HepG2 (cell line): ENCODE data around the gene BSG. TPM values are rescaled to one million over a fixed set of nuclear protein-coding genes. Genes with fewer than 3 reads are reported as not detected.
A peak's percentile ranks its signal among the peaks of the same experiment; 100 is the strongest.

Experiments used
- ARID3A ChIP-seq: IDR thresholded peaks from 2 replicates; pipeline ENCODE4 v1.6.1; 2012; ENCODE audit warnings: low read depth, low read length, improper control_type of control experiment
- ATAD3A ChIP-seq: sonication (generic); formaldehyde crosslinking; IDR thresholded peaks from 2 replicates; pipeline ENCODE4 v1.4.0; 2020; ENCODE audit warnings: missing genetic modification reagents
- DBP ChIP-seq: sonication (generic); formaldehyde crosslinking; IDR thresholded peaks from 2 replicates; pipeline ENCODE4 v1.4.0; 2020; ENCODE audit warnings: missing genetic modification reagents; ENCODE audit errors: not compliant biosample characterization
- DNMT3B ChIP-seq: conservative IDR thresholded peaks from 2 replicates; pipeline ENCODE4 v1.6.1; 2016; ENCODE audit warnings: missing biosample characterization, control low read depth
- ELF1 ChIP-seq: sonication (generic); formaldehyde crosslinking; IDR thresholded peaks from 2 replicates; pipeline ENCODE4 v1.4.0; 2020; ENCODE audit warnings: missing genetic modification reagents
- EP300 ChIP-seq, 3 experiments: sonication (generic) in 1 of 3; formaldehyde crosslinking in 1 of 3; IDR thresholded peaks; 2 replicates each; pipeline versions ENCODE4 v1.5.1 to v1.6.1; 2011 to 2020; ENCODE audit warnings: low read depth in 2 of 3, low read length in 2 of 3, borderline replicate concordance in 1 of 3, improper control_type of control experiment in 1 of 3, mild to moderate bottlenecking in 1 of 3, missing genetic modification reagents in 1 of 3, moderate library complexity in 1 of 3
- GPBP1L1 ChIP-seq: sonication (generic); formaldehyde crosslinking; IDR thresholded peaks from 2 replicates; pipeline ENCODE4 v1.5.0; 2020; ENCODE audit warnings: mild to moderate bottlenecking, missing genetic modification reagents
- ISL2 ChIP-seq: sonication (generic); formaldehyde crosslinking; IDR thresholded peaks from 2 replicates; pipeline ENCODE4 v1.5.0; 2020; ENCODE audit warnings: missing genetic modification reagents
- POGK ChIP-seq: sonication (generic); formaldehyde crosslinking; conservative IDR thresholded peaks from 2 replicates; pipeline ENCODE4 v1.8.0; 2022; ENCODE audit warnings: mild to moderate bottlenecking, moderate library complexity, missing genetic modification reagents
- SUZ12 ChIP-seq: fragments of 150-350 bp; IDR thresholded peaks from 2 replicates; pipeline ENCODE4 v1.6.1; 2014; ENCODE audit warnings: low read depth, low read length
- THAP11 ChIP-seq: IDR thresholded peaks from 2 replicates; pipeline ENCODE4 v1.6.1; 2016; ENCODE audit warnings: missing biosample characterization, missing genetic modification reagents
- ZBTB21 ChIP-seq: sonication (generic); formaldehyde crosslinking; IDR thresholded peaks from 2 replicates; pipeline ENCODE4 v1.4.0; 2020; ENCODE audit warnings: missing genetic modification reagents
- ZBTB33 ChIP-seq: sonication (generic); formaldehyde crosslinking; IDR thresholded peaks from 2 replicates; pipeline ENCODE4 v1.4.0; 2020; ENCODE audit warnings: missing genetic modification reagents
- ZNF136 ChIP-seq: sonication (generic); formaldehyde crosslinking; IDR thresholded peaks from 2 replicates; pipeline ENCODE4 v1.8.1; 2022; ENCODE audit warnings: low read depth, mild to moderate bottlenecking, moderate library complexity, missing genetic modification reagents
- ZNF232 ChIP-seq: sonication (generic); formaldehyde crosslinking; IDR thresholded peaks from 2 replicates; pipeline ENCODE4 v1.4.0; 2020; ENCODE audit warnings: missing genetic modification reagents, borderline replicate concordance
- ZNF292 ChIP-seq: sonication (generic); formaldehyde crosslinking; IDR thresholded peaks from 2 replicates; pipeline ENCODE4 v1.8.1; 2022; ENCODE audit warnings: mild to moderate bottlenecking, low read depth, missing genetic modification reagents, borderline replicate concordance
- ZNF333 ChIP-seq: sonication (generic); formaldehyde crosslinking; IDR thresholded peaks from 2 replicates; pipeline ENCODE4 v1.4.0; 2020; ENCODE audit warnings: mild to moderate bottlenecking, missing genetic modification reagents, borderline replicate concordance
- ZNF567 ChIP-seq: sonication (generic); formaldehyde crosslinking; IDR thresholded peaks from 2 replicates; pipeline ENCODE4 v1.8.1; 2023; ENCODE audit warnings: mild to moderate bottlenecking, missing genetic modification reagents, borderline replicate concordance
- ZNF598 ChIP-seq: sonication (generic); formaldehyde crosslinking; IDR thresholded peaks from 2 replicates; pipeline ENCODE4 v1.5.1; 2020; ENCODE audit warnings: mild to moderate bottlenecking, missing genetic modification reagents, borderline replicate concordance
- ZNF704 ChIP-seq: sonication (generic); formaldehyde crosslinking; IDR thresholded peaks from 2 replicates; pipeline ENCODE4 v1.8.1; 2023; ENCODE audit warnings: mild to moderate bottlenecking, inconsistent platforms, moderate library complexity, missing genetic modification reagents, borderline replicate concordance
- polyA plus RNA-seq, 8 experiments: library from polyadenylated mRNA; depleted of rRNA in 3 of 8; stranded (reverse) in 7 of 8; unstranded in 1 of 8; fragments of >200 nt; fragmentation: Illumina TruSeq in 4 of 8; extraction: Trizol in 4 of 8; gene quantifications; 2 replicates each; pipeline versions ENCODE4 v1.2.1 to v1.2.3, GENCODE V29; 2011 to 2016; ENCODE audit warnings: low read depth in 4 of 8, missing spikeins in 1 of 8, mixed read lengths in 1 of 8; ENCODE audit not compliant: insufficient read depth in 1 of 8
- total RNA-seq, 5 experiments: library from RNA; depleted of rRNA; stranded (reverse); fragments of >200 nt; fragmentation: Illumina TruSeq; extraction: Trizol; gene quantifications; 2 replicates each; pipeline ENCODE4 v1.2.3, GENCODE V29; 2016; ENCODE audit warnings: low read depth in 1 of 5

BSG gene
- total and polyA plus RNA-seq, 2 of the 13 experiments (the other 11 are each of a cell fraction or from before 2014, with no cell fraction given): 309 to 754 TPM

GRCh38 chr19:524062-524674, 48.2 kb upstream of the BSG start (continued):
- 0 out of 2 replicates have a peak, but pooled peaks have one; percentile 10 for TF ChIP-seq ZBTB33
- TF ChIP-seq ZNF567 (CRISPR knock-in tag): no peak
- no peak for TF ChIP-seq ZNF333
- TF ChIP-seq POGK (CRISPR knock-in tag): 0 out of 2 replicates have a peak, but pooled peaks have one; percentile 51
- TF ChIP-seq SUZ12: no peak
- peak; percentile 83 for TF ChIP-seq THAP11
- TF ChIP-seq ELF1 (CRISPR knock-in tag): peak; percentile 82
- TF ChIP-seq GPBP1L1: no peak
- TF ChIP-seq ZNF704 (CRISPR knock-in tag): no peak
- no peak for TF ChIP-seq ARID3A
- TF ChIP-seq ZBTB21 (CRISPR knock-in tag): no peak
- TF ChIP-seq ZNF292: peak; percentile 88
- no peak; the same call in 1 of the 2 replicates for TF ChIP-seq ZNF598 (CRISPR knock-in tag)
- no peak for TF ChIP-seq DNMT3B (CRISPR knock-in tag)
- TF ChIP-seq ZNF136 (CRISPR knock-in tag): no peak
- TF ChIP-seq ISL2: peak; percentile 70
- peak; percentile 84 to 91; a peak in 3 of 4 replicates for TF ChIP-seq EP300 (IDR thresholded peaks at IDR 0.05; ENCODE audit: low read depth in 2 of 2, low read length in 2 of 2)
- TF ChIP-seq EP300 (CRISPR knock-in tag; IDR thresholded peaks at IDR 0.05; ENCODE audit: borderline replicate concordance): peak; percentile 64; the same call in 1 of the 2 replicates
- TF ChIP-seq ATAD3A (CRISPR knock-in tag): no peak
- TF ChIP-seq DBP (CRISPR knock-in tag): no peak
- no peak for TF ChIP-seq ZNF232 (CRISPR knock-in tag)
